Vagina (tissue), 2 donors: ENCODE data around the gene AKAP5. TPM values are rescaled to one million over a fixed set of nuclear protein-coding genes. Genes with fewer than 3 reads are reported as not detected.

Experiments used
- DNase-seq, 2 donors: peaks; one replicate each; pipeline ENCODE4 v3.0.0-alpha.2; 2017; ENCODE audit errors: extremely low spot score in 2 of 2
- H3K27ac ChIP-seq: fragments of 200-600 bp; sonication (generic); one replicate; pipeline ENCODE4 v1.5.1; 2019
- H3K27me3 ChIP-seq: fragments of 200-600 bp; sonication (generic); one replicate; pipeline ENCODE4 v1.5.1; 2019
- H3K36me3 ChIP-seq, 2 donors: fragments of 200-600 bp; sonication (generic); one replicate each; pipeline ENCODE4 v1.5.1; 2017 to 2019
- H3K4me1 ChIP-seq: fragments of 200-600 bp; sonication (generic); one replicate; pipeline ENCODE4 v1.5.1; 2019
- H3K4me3 ChIP-seq, 2 donors: fragments of 200-600 bp; sonication (generic); 1 replicate in 1 of 2; 2 replicates in 1 of 2; pipeline ENCODE4 v1.5.1; 2016 to 2019
- H3K9me3 ChIP-seq: fragments of 200-600 bp; sonication (generic); one replicate; pipeline ENCODE4 v1.5.1; 2019
- POLR2A ChIP-seq, 2 donors: fragments of 450-650 bp; IDR thresholded peaks; one replicate each; pipeline ENCODE4 v1.6.1; 2017; ENCODE audit warnings: antibody characterized with exemption in 2 of 2, mild to moderate bottlenecking in 2 of 2, moderate library complexity in 2 of 2
- POLR2AphosphoS5 ChIP-seq, 2 donors: sonication (generic); formaldehyde crosslinking; IDR thresholded peaks; one replicate each; pipeline ENCODE4 v1.9.0; 2017; ENCODE audit warnings: antibody characterized with exemption in 2 of 2, mild to moderate bottlenecking in 2 of 2, low read depth in 1 of 2; ENCODE audit not compliant: insufficient read depth in 1 of 2
- intact Hi-C: fragments of 100-400 bp; cut with DNase I; formaldehyde crosslinking; loops from one replicate; pipeline ENCODE4 v1.15.1; 2023
- total RNA-seq: library from RNA; depleted of rRNA; stranded (reverse); fragments of >200 nt; gene quantifications from one replicate; pipeline ENCODE4 v1.2.3, GENCODE V29; 2016
- TF ChIP-seq, protein P1 (sequence below), 3 experiments: fragments of 450-650 bp in 2 of 3; fragments of 200-600 bp in 1 of 3; sonication (generic) in 1 of 3; IDR thresholded peaks; one replicate each; pipeline ENCODE4 v1.5.1; 2017 to 2019; ENCODE audit warnings: antibody characterized with exemption in 3 of 3, mild to moderate bottlenecking in 2 of 3, moderate library complexity in 2 of 3

AKAP5 gene
- total RNA-seq, 1 donor from 2014 or later: 0.49 TPM

- TF ChIP-seq POLR2AphosphoS5 (IDR thresholded peaks at IDR 0.05; ENCODE audit: insufficient read depth in 1 of 2, low read depth in 1 of 2): no peak
- no peak for TF ChIP-seq POLR2A (IDR thresholded peaks at IDR 0.05)
- TF ChIP-seq, protein P1, sequence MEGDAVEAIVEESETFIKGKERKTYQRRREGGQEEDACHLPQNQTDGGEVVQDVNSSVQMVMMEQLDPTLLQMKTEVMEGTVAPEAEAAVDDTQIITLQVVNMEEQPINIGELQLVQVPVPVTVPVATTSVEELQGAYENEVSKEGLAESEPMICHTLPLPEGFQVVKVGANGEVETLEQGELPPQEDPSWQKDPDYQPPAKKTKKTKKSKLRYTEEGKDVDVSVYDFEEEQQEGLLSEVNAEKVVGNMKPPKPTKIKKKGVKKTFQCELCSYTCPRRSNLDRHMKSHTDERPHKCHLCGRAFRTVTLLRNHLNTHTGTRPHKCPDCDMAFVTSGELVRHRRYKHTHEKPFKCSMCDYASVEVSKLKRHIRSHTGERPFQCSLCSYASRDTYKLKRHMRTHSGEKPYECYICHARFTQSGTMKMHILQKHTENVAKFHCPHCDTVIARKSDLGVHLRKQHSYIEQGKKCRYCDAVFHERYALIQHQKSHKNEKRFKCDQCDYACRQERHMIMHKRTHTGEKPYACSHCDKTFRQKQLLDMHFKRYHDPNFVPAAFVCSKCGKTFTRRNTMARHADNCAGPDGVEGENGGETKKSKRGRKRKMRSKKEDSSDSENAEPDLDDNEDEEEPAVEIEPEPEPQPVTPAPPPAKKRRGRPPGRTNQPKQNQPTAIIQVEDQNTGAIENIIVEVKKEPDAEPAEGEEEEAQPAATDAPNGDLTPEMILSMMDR (IDR thresholded peaks at IDR 0.05): no peak
- H3K9me3 ChIP-seq: no peaks in the 10 kb centered on the region
- H3K27me3 ChIP-seq: no peaks in the 10 kb centered on the region
- intact Hi-C loops: no loop called here
- H3K4me3 ChIP-seq: no peak overlapping the region
- H3K4me1 ChIP-seq: no peaks in the 10 kb centered on the region
- DNase-seq: no peak
- H3K27ac ChIP-seq: no peak overlapping the region
- H3K36me3 ChIP-seq: peaks cover 0 to 28% of the 10 kb centered on the region in 2 donors
These were observed 10.6 kb upstream of the AKAP5 start for GRCh38 chr14:64454671-64455070.

GRCh38 chr14:64459405-64460136 lies 5.7 kb upstream of the AKAP5 start:
- Histone ChIP-seq H3K4me1 (peaks cover 3% of the 10 kb centered on the region), H3K36me3 (peaks cover 0 to 8% of the 10 kb centered on the region in 2 donors), H3K27me3 (no peaks in the 10 kb centered on the region), H3K4me3 (no peak overlapping the region), H3K9me3 (no peaks in the 10 kb centered on the region), H3K27ac (no peak overlapping the region)
- DNase-seq: no peak
- intact Hi-C loops: no loop called here
- TF ChIP-seq, protein P1 (IDR thresholded peaks at IDR 0.05): no peak
- TF ChIP-seq POLR2A (IDR thresholded peaks at IDR 0.05) (no peak), POLR2AphosphoS5 (IDR thresholded peaks at IDR 0.05; ENCODE audit: insufficient read depth in 1 of 2, low read depth in 1 of 2) (no peak)

GRCh38 chr14:64461221-64461620 lies 4.1 kb upstream of the AKAP5 start:
- Histone ChIP-seq H3K27me3 (no peaks in the 10 kb centered on the region), H3K36me3 (peaks cover 0 to 3% of the 10 kb centered on the region in 2 donors), H3K4me1 (peaks cover 13% of the 10 kb centered on the region), H3K9me3 (no peaks in the 10 kb centered on the region), H3K4me3 (no peak overlapping the region), H3K27ac (no peak overlapping the region)
- DNase-seq: no peak
- no peak for TF ChIP-seq POLR2AphosphoS5 (IDR thresholded peaks at IDR 0.05; ENCODE audit: insufficient read depth in 1 of 2, low read depth in 1 of 2)
- intact Hi-C loops: no loop called here

DNA sequence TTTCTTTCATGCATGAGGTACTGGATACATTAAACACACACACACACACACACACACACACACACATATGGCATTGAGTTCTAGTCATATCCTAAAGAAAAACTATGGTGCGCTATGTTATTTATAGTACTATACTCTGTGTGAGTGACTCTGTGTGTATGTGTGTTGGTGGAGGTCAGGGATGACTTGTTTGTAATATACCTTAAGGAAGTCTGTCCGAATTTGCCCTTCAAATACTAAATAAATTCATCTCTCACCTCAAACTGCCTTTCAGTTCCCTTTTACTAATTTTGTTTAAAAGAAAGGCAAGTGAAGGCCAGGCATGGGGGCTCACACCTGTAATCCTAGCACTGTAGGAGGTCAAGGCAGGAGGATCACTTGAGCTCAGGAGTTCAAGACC lies 2.1 kb upstream of the AKAP5 start:
- H3K27ac ChIP-seq: no peak overlapping the region
- H3K4me3 ChIP-seq: no peak overlapping the region
- no peak for DNase-seq
- TF ChIP-seq POLR2A (IDR thresholded peaks at IDR 0.05): no peak
- no peak for TF ChIP-seq POLR2AphosphoS5 (IDR thresholded peaks at IDR 0.05; ENCODE audit: insufficient read depth in 1 of 2, low read depth in 1 of 2)
- peaks cover 14% of the 10 kb centered on the region for H3K4me1 ChIP-seq
- H3K9me3 ChIP-seq: no peaks in the 10 kb centered on the region
- intact Hi-C loops: no loop called here
- peaks cover 0 to 3% of the 10 kb centered on the region in 2 donors for H3K36me3 ChIP-seq
- H3K27me3 ChIP-seq: no peaks in the 10 kb centered on the region

- TF ChIP-seq POLR2A (IDR thresholded peaks at IDR 0.05) (no peak), POLR2AphosphoS5 (IDR thresholded peaks at IDR 0.05; ENCODE audit: insufficient read depth in 1 of 2, low read depth in 1 of 2) (no peak)
- TF ChIP-seq, protein P1 (IDR thresholded peaks at IDR 0.05): no peak
- intact Hi-C loops: no loop called here
- H3K27me3 ChIP-seq: no peaks in the 10 kb centered on the region
- no peak overlapping the region for H3K4me3 ChIP-seq
- no peak for DNase-seq
- no peaks in the 10 kb centered on the region for H3K36me3 ChIP-seq
- H3K27ac ChIP-seq: no peak overlapping the region
- peaks cover 14% of the 10 kb centered on the region for H3K4me1 ChIP-seq
- no peaks in the 10 kb centered on the region for H3K9me3 ChIP-seq
These were observed 1.4 kb upstream of the AKAP5 start for GRCh38 chr14:64463873-64464272.

- TF ChIP-seq POLR2A (IDR thresholded peaks at IDR 0.05) (no peak), POLR2AphosphoS5 (IDR thresholded peaks at IDR 0.05; ENCODE audit: insufficient read depth in 1 of 2, low read depth in 1 of 2) (no peak)
- TF ChIP-seq, protein P1 (IDR thresholded peaks at IDR 0.05): no peak
- Histone ChIP-seq H3K27ac (no peak overlapping the region), H3K9me3 (no peaks in the 10 kb centered on the region), H3K4me3 (peak overlapping the region; percentile 75 to 84), H3K36me3 (no peaks in the 10 kb centered on the region), H3K4me1 (peaks cover 14% of the 10 kb centered on the region), H3K27me3 (no peaks in the 10 kb centered on the region)
- no peak for DNase-seq
- intact Hi-C loops: no loop called here
These were observed 648 bp upstream of the AKAP5 start for GRCh38 chr14:64464651-64465050.
